Prostate gland (tissue), 2 donors: ENCODE data around the gene TMPRSS6. TPM values are rescaled to one million over a fixed set of nuclear protein-coding genes. Genes with fewer than 3 reads are reported as not detected.
A peak's percentile ranks its signal among the peaks of the same experiment; 100 is the strongest.

Experiments
- DNase-seq: peaks from one replicate; pipeline ENCODE4 v3.0.0-alpha.2; 2019; ENCODE audit warnings: low spot score
- H3K27ac ChIP-seq, 2 donors: fragments of 200-600 bp; sonication (generic); 2 replicates each; pipeline ENCODE4 v1.5.1; 2017 to 2019
- H3K27me3 ChIP-seq: fragments of 200-600 bp; sonication (generic); replicated peaks from 2 replicates; pipeline ENCODE4 v1.5.1; 2019; ENCODE audit not compliant: insufficient read depth
- H3K36me3 ChIP-seq, 2 donors: fragments of 200-600 bp; sonication (generic); 1 replicate in 1 of 2; 2 replicates in 1 of 2; pipeline versions ENCODE4 v1.5.1 to v1.8.1; 2017 to 2019
- H3K4me1 ChIP-seq: fragments of 200-600 bp; sonication (generic); replicated peaks from 2 replicates; pipeline ENCODE4 v1.5.1; 2019
- H3K4me3 ChIP-seq, 2 donors: fragments of 200-600 bp; sonication (generic); 2 replicates each; pipeline ENCODE4 v1.5.1; 2017 to 2019
- H3K9me3 ChIP-seq: fragments of 200-600 bp; sonication (generic); 2 replicates; pipeline ENCODE4 v1.5.1; 2017
- POLR2A ChIP-seq: fragments of 450-650 bp; IDR thresholded peaks from one replicate; pipeline ENCODE4 v1.6.1; 2016; ENCODE audit warnings: antibody characterized with exemption, mild to moderate bottlenecking
- POLR2AphosphoS5 ChIP-seq: sonication (generic); formaldehyde crosslinking; IDR thresholded peaks from one replicate; pipeline ENCODE4 v1.6.1; 2017; ENCODE audit warnings: antibody characterized with exemption
- WGBS: methylation state at CpG from one replicate; pipeline ENCODE4 v1.1.5; 2018; 5-methylcytosine and 5-hydroxymethylcytosine counted together
- intact Hi-C: fragments of 100-400 bp; cut with DNase I; formaldehyde crosslinking; loops from one replicate; pipeline ENCODE4 v1.14.2; 2022
- total RNA-seq, 2 donors: library from RNA; depleted of rRNA; stranded (reverse); fragments of >200 nt; gene quantifications; one replicate each; pipeline ENCODE4 v1.1.0, GENCODE V29; 2016
- TF ChIP-seq, protein P1 (sequence below), 4 experiments: fragments of 200-600 bp in 2 of 4; fragments of 450-650 bp in 2 of 4; sonication (generic) in 2 of 4; IDR thresholded peaks; 1 replicate in 3 of 4; 2 replicates in 1 of 4; pipeline ENCODE4 v1.5.1; 2016 to 2019; ENCODE audit warnings: antibody characterized with exemption in 4 of 4, mild to moderate bottlenecking in 2 of 4, moderate library complexity in 2 of 4

Gene TMPRSS6
- total RNA-seq, 2 donors from 2014 or later: 0.45 TPM; not detected in 1

DNA sequence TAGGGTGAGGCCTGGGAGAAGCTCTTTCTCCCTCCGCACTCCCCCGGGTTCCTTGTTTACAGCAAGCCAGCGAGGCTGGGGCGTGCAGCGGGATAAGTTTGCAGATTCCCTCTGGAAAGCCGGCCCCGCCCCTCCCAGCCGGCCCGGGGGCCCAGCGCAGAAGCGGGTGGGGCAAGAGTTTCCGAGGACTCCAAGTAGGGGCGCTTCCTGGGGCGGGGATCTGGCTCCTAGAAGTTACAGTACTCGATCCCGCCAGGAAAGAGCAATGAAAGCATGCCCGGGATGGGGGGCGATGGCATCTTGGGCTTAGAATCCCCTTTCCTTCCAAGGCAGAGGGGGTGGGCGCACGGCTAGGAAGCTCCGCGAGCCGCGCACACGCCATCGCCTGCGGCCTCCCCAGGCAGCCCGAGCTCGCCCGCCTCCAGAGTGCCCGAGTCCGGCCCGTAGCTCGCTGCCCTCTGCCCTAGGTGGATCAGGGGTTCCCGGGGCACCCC lies 90.7 kb downstream of the TMPRSS6 start:
- peaks cover 16% of the 10 kb centered on the region for H3K4me1 ChIP-seq
- H3K4me3 ChIP-seq: peak overlapping the region; percentile 93 to 94
- peak overlapping the region; percentile 91 to 94 for H3K27ac ChIP-seq
- H3K9me3 ChIP-seq: no peaks in the 10 kb centered on the region
- no peaks in the 10 kb centered on the region for H3K36me3 ChIP-seq
- intact Hi-C loops: no loop called here
- DNase-seq: peak; percentile 54
- 2% methylated on average over 29 of the region's 35 CpGs for WGBS
- peak; percentile 13 for TF ChIP-seq POLR2AphosphoS5
- no peak for TF ChIP-seq POLR2A
- H3K27me3 ChIP-seq: no peaks in the 10 kb centered on the region

DNA sequence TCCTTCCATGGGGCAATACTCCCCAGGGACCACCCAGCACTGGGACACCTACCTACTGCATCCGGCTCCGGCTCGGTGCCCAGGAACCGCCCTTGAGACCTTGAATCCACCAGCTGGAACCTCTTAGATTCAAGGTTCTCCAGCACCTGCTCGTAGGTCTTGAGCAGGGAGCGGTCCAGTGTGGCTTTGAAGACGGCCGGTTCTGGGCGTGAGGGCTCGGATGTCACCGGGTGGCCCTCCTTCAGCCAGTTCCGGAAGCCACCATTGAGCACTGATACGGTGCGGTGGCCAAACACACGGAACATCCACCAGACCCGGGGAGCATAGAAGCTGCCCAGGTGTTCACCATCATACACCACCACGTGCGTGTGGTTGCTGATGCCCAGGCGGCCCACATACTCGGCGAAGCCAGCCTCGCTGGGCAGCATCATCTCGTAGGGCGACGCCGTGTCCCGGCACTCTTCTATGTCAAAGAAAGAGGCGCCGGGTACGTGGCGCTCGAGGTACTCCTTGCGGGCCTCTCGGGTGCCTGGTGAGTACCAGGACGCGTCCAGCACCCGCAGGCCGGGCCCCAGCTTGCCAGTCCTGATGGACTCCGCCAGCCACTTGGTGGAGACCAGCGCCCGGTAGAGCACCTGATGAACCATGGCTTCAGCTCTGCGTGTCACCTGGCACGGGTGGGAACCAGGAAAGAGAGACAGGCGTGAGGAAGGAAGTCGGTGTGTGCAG lies 91.3 kb downstream of the TMPRSS6 start:
- H3K4me3 ChIP-seq: peak overlapping the region; percentile 93 to 94
- H3K4me1 ChIP-seq: peaks cover 16% of the 10 kb centered on the region
- intact Hi-C loops: no loop called here
- WGBS: 53% methylated on average over 43 of the region's 45 CpGs
- H3K27me3 ChIP-seq: no peaks in the 10 kb centered on the region
- peak overlapping the region; percentile 91 to 94 for H3K27ac ChIP-seq
- TF ChIP-seq, protein P1, sequence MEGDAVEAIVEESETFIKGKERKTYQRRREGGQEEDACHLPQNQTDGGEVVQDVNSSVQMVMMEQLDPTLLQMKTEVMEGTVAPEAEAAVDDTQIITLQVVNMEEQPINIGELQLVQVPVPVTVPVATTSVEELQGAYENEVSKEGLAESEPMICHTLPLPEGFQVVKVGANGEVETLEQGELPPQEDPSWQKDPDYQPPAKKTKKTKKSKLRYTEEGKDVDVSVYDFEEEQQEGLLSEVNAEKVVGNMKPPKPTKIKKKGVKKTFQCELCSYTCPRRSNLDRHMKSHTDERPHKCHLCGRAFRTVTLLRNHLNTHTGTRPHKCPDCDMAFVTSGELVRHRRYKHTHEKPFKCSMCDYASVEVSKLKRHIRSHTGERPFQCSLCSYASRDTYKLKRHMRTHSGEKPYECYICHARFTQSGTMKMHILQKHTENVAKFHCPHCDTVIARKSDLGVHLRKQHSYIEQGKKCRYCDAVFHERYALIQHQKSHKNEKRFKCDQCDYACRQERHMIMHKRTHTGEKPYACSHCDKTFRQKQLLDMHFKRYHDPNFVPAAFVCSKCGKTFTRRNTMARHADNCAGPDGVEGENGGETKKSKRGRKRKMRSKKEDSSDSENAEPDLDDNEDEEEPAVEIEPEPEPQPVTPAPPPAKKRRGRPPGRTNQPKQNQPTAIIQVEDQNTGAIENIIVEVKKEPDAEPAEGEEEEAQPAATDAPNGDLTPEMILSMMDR (IDR thresholded peaks at IDR 0.05): peak in 1 of 4 experiments; percentile 9
- no peak for TF ChIP-seq POLR2AphosphoS5
- TF ChIP-seq POLR2A: no peak
- no peak for DNase-seq
- no peaks in the 10 kb centered on the region for H3K9me3 ChIP-seq
- no peaks in the 10 kb centered on the region for H3K36me3 ChIP-seq

DNA sequence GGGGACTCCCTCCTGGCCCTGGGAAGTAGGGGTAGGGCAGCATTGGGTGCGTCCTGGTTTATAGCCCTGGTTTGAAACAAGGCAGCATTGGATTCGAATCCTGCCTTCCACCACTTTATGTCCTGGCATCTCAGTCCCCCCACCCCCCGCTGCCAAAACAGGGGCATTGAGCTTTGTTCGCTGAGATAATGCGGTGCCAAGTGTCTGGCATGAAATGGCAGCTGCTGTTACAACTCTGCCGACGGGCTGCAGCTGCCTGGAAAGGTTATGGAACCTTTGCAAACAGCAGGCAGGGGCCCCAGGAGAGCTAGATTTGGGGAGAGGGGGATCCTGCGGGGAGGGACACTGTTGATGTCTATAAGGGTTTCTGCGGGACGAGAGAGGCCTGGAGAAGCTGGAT lies 92.2 kb downstream of the TMPRSS6 start:
- TF ChIP-seq, protein P1 (IDR thresholded peaks at IDR 0.05): no peak
- no peak for TF ChIP-seq POLR2A
- no peak for TF ChIP-seq POLR2AphosphoS5
- H3K9me3 ChIP-seq: no peaks in the 10 kb centered on the region
- no peaks in the 10 kb centered on the region for H3K36me3 ChIP-seq
- H3K27me3 ChIP-seq: no peaks in the 10 kb centered on the region
- DNase-seq: no peak
- H3K4me3 ChIP-seq: no peak overlapping the region
- 83% methylated on average over 10 of the region's 10 CpGs for WGBS
- no peak overlapping the region for H3K27ac ChIP-seq
- intact Hi-C loops: no loop called here
- peaks cover 16% of the 10 kb centered on the region for H3K4me1 ChIP-seq

DNA sequence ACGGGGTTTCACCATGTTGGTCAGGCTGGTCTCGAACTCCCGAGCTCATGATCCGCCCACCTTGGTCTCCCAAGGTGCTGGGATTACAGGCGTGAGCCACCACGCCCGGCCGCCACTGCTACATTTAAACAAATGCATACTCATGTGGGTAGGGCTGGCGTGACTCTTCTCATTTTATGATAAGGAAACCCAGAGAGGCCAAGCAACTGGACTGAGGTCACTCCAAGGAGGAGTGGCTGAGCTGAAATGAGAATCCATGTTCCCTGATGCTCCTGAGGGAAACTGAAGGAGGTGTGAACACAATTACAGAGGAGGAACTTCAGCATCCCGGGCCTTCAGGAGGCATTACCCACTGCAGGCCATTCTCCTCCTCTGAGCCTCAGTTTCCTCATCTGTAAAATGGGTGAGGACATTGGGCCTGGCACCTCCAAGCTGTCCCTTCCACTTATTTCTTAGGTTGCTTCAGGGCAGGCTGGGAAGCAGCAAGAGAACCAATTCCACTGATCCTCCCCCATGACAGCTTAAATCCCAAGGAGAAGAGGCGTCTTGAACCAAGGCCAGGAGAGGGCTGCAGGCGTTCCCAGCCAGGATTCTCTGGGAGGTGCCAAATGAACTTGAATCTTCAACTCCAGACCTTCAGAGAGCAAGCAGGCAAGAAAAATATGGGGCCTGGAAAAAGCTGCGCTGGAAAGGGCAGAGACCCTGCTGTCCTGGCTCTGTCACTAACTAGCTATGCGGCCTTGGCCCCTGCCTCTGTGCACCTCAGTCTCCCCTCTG lies 93.2 kb downstream of the TMPRSS6 start:
- TF ChIP-seq POLR2AphosphoS5: no peak
- TF ChIP-seq, protein P1 (IDR thresholded peaks at IDR 0.05): no peak
- TF ChIP-seq POLR2A: no peak
- Histone ChIP-seq H3K4me3 (no peak overlapping the region), H3K36me3 (no peaks in the 10 kb centered on the region), H3K27ac (no peak overlapping the region), H3K27me3 (no peaks in the 10 kb centered on the region), H3K9me3 (no peaks in the 10 kb centered on the region), H3K4me1 (peaks cover 16% of the 10 kb centered on the region)
- intact Hi-C loops: no loop called here
- WGBS: 87% methylated on average over 14 of the region's 14 CpGs
- DNase-seq: no peak

DNA sequence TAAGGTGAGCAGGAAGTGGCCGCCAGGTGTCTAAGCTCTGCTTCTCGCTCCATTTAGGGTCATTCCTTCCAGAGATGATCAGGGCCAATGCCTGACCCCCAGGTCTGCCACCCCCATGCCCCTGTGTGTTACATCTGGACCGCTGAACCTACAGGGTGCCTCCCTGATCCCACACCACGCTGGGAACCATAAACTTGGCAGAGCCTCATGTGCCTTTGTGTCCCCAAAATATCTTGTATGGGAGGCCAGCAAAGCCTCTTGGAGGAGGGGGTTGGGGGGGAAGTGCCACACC lies 94.0 kb downstream of the TMPRSS6 start:
- intact Hi-C loops: no loop called here
- TF ChIP-seq POLR2AphosphoS5 (no peak), POLR2A (no peak)
- TF ChIP-seq, protein P1 (IDR thresholded peaks at IDR 0.05): no peak
- no peak for DNase-seq
- H3K9me3 ChIP-seq: no peaks in the 10 kb centered on the region
- H3K4me3 ChIP-seq: no peak overlapping the region
- 81% methylated on average over 4 of the region's 4 CpGs for WGBS
- H3K36me3 ChIP-seq: no peaks in the 10 kb centered on the region
- peaks cover 8% of the 10 kb centered on the region for H3K4me1 ChIP-seq
- no peak overlapping the region for H3K27ac ChIP-seq
- H3K27me3 ChIP-seq: no peaks in the 10 kb centered on the region

Other genes with a start within 250 kb of the TMPRSS6 start
- gene NCF4, start 248.7 kb downstream of the TMPRSS6 start, total RNA-seq: 1 to 10 TPM in 1 of 2 donors, under 1 TPM in 1; 0.91 to 3.5 TPM
- gene CSF2RB, start 196.1 kb downstream of the TMPRSS6 start, total RNA-seq: 1 to 10 TPM; 1.1 to 3.2 TPM
- gene TST, start 90.3 kb downstream of the TMPRSS6 start, total RNA-seq: 10 to 100 TPM; 38.1 to 58.1 TPM
- gene MPST, start 90.0 kb downstream of the TMPRSS6 start, total RNA-seq: 100 to 1,000 TPM; 136 to 192 TPM
- 10 to 100 TPM in 1 of 2 donors, 1 to 10 TPM in 1; 7.8 to 32.4 TPM for gene KCTD17, start 58.0 kb downstream of the TMPRSS6 start, total RNA-seq
- 1 to 10 TPM; 1.7 to 3.0 TPM for gene IL2RB, start 40.2 kb upstream of the TMPRSS6 start, total RNA-seq
- gene C1QTNF6, start 78.5 kb upstream of the TMPRSS6 start, total RNA-seq: 1 to 10 TPM; 2.1 to 9.3 TPM
- 10 to 100 TPM in 1 of 2 donors, not detected in 1; 46.4 TPM for gene SSTR3, start 102.8 kb upstream of the TMPRSS6 start, total RNA-seq
- gene RAC2, start 134.6 kb upstream of the TMPRSS6 start, total RNA-seq: 10 to 100 TPM in 1 of 2 donors, 1 to 10 TPM in 1; 9.7 to 14.4 TPM
- gene CYTH4, start 172.8 kb upstream of the TMPRSS6 start, total RNA-seq: 1 to 10 TPM; 4.7 to 5.5 TPM